ENCODE measurements around the gene ERBB4.

The ERBB4 gene

DNA sequence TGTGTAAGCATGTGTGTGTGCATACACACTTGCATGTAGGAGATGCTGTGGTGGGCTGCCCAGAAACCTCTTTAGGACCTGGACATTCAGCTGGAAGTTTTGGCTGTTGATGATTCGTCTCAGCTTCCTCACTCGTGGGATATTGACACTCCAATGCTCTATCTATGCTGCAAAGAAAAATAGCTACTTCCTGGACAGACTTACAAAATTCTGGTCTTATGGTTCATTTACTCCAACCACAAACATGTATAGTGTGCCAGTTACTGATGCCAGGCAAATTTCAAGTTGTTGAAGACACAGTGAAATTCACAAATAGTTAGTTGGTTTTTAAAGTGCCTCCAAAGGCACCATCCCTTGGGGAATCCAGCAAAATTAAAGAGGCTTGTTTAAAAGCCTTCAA, 1099.6 kb downstream of the ERBB4 start:
- no peak overlapping the region for H3K4me3 ChIP-seq (replicated peaks in 1 of 2; ENCODE audit: low read depth in 2 of 2, low read length in 2 of 2)
- no peak for DNase-seq (ENCODE audit: low read depth in 2 of 2)
- TF ChIP-seq, protein P1, sequence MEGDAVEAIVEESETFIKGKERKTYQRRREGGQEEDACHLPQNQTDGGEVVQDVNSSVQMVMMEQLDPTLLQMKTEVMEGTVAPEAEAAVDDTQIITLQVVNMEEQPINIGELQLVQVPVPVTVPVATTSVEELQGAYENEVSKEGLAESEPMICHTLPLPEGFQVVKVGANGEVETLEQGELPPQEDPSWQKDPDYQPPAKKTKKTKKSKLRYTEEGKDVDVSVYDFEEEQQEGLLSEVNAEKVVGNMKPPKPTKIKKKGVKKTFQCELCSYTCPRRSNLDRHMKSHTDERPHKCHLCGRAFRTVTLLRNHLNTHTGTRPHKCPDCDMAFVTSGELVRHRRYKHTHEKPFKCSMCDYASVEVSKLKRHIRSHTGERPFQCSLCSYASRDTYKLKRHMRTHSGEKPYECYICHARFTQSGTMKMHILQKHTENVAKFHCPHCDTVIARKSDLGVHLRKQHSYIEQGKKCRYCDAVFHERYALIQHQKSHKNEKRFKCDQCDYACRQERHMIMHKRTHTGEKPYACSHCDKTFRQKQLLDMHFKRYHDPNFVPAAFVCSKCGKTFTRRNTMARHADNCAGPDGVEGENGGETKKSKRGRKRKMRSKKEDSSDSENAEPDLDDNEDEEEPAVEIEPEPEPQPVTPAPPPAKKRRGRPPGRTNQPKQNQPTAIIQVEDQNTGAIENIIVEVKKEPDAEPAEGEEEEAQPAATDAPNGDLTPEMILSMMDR (IDR thresholded peaks at IDR 0.05; ENCODE audit: low read depth, low read length), result no peak

DNA sequence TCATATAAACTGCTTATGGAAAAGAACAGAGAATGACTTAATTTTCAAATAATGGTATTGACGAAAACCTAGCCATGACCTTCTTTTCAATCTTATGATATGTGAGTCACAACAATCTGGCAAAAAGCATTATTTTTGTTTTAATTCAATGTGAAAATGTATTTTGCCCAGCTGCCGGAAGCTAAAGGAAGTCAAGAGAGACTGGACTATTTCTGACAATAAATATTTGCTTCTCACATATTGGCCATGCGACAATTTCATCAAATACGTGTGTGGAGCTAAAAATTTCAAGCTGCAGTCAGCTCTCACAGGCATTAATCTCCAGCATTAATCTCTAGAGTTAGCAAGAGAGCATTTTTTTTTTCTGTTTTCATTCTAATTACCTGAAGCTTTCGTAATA, 1101.2 kb downstream of the ERBB4 start:
- TF ChIP-seq, protein P1 (IDR thresholded peaks at IDR 0.05; ENCODE audit: low read depth, low read length), result no peak
- DNase-seq (ENCODE audit: low read depth in 2 of 2), result peak in 1 of 2 donors; percentile 19
- H3K4me3 ChIP-seq (replicated peaks in 1 of 2; ENCODE audit: low read depth in 2 of 2, low read length in 2 of 2), result no peak overlapping the region

GRCh38 chr2:211436182-211436581, 1102.4 kb downstream of the ERBB4 start:
- no peak overlapping the region for H3K4me3 ChIP-seq (replicated peaks in 1 of 2; ENCODE audit: low read depth in 2 of 2, low read length in 2 of 2)
- TF ChIP-seq, protein P1 (IDR thresholded peaks at IDR 0.05; ENCODE audit: low read depth, low read length), result no peak

DNA sequence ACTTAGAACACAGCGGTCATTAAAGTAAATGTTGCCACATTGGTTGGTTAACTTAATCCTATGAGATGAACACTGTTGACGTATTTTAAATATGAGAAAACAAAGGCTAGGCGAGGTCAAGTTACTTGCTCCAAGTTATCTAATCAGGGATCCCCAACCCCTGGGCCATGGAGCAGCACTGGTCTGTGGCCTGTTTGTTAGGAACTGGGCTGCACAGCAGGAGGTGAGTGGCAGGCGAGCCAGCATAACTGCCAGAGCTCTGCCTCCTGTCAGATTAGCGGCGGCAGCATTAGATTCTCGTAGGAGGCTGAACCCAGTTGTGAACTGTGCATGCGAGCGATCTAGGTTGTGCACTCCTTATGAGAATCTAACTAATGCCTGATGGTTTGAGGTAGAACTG, 1103.3 kb downstream of the ERBB4 start:
- TF ChIP-seq, protein P1 (IDR thresholded peaks at IDR 0.05; ENCODE audit: low read depth, low read length), result no peak
- no peak for DNase-seq (ENCODE audit: low read depth in 2 of 2)

More at GRCh38 chr2:211436182-211436581, 1102.4 kb downstream of the ERBB4 start:
- DNase-seq (ENCODE audit: low read depth in 2 of 2), result no peak

DNA sequence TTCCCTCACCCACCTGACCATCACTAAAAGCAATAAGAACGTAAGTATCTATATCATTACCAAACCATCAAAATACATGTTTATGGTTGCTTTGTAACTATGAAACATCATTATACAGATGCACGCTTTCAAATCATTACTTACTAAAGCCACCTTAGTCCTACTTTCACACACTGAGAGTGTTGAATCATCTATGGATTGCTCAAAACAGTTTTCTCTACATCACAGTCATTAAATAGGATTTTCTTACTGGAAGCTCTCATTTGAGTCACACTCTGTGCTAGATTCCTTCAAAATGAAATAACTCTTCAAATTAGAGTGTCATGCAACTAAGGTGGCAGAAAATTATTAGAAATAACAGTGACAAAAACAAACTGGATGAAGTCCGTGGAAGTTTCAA, 1103.8 kb downstream of the ERBB4 start:
- H3K4me3 ChIP-seq (replicated peaks in 1 of 2; ENCODE audit: low read depth in 2 of 2, low read length in 2 of 2), result no peak overlapping the region
- TF ChIP-seq, protein P1 (IDR thresholded peaks at IDR 0.05; ENCODE audit: low read depth, low read length), result no peak
- peak in 1 of 2 donors; percentile 30 for DNase-seq (ENCODE audit: low read depth in 2 of 2)

More for the DNA sequence above, 1103.3 kb downstream of the ERBB4 start:
- H3K4me3 ChIP-seq (replicated peaks in 1 of 2; ENCODE audit: low read depth in 2 of 2, low read length in 2 of 2), result no peak overlapping the region

DNA sequence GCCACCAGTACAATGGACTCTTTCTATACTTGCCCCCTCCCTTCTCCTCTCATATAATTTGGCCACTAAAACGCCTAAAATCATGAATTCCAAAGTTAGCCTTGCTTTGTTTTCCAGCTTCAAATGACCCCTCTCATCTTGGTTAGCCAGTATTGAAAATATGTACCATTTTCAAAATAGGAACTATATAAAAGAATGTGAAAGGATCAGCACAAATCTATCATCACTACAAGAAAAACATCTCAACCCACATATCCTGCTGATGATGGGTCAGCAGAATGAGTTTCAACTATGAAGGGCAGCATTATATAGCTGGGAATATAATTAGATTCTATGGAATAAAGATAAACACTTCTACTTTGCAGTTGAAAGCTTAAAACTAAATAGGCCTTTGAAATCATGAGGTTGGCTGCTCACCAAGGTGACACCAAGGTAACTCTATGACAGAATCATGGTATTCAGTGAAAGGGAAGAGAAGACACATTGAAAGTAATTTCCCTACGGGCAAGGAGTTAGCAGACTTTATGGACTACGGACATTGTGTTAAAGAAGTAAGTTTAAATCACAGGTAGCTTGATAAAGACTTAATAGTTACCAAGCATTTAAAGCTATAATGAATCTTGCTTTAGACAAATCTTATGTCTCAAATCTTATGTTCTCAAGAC, 1109.2 kb downstream of the ERBB4 start:
- no peak overlapping the region for H3K4me3 ChIP-seq (replicated peaks in 1 of 2; ENCODE audit: low read depth in 2 of 2, low read length in 2 of 2)
- TF ChIP-seq, protein P1 (IDR thresholded peaks at IDR 0.05; ENCODE audit: low read depth, low read length), result no peak
- DNase-seq (ENCODE audit: low read depth in 2 of 2), result no peak

GRCh38 chr2:211426240-211426639, 1112.4 kb downstream of the ERBB4 start:
- H3K4me3 ChIP-seq (replicated peaks in 1 of 2; ENCODE audit: low read depth in 2 of 2, low read length in 2 of 2), result no peak overlapping the region
- TF ChIP-seq, protein P1 (IDR thresholded peaks at IDR 0.05; ENCODE audit: low read depth, low read length), result no peak
- no peak for DNase-seq (ENCODE audit: low read depth in 2 of 2)

Measured in cardiac fibroblast (primary cell).